GM19463 (cell line): ENCODE data around the gene BNIP3.

Experiments
- ATAC-seq: cut with Tn5 transposase; IDR thresholded peaks from one replicate; pipeline ENCODE4 v1.9.1; 2021; ENCODE audit warnings: mild to moderate bottlenecking, moderate library complexity; ENCODE audit not compliant: unreplicated experiment

BNIP3 gene

DNA sequence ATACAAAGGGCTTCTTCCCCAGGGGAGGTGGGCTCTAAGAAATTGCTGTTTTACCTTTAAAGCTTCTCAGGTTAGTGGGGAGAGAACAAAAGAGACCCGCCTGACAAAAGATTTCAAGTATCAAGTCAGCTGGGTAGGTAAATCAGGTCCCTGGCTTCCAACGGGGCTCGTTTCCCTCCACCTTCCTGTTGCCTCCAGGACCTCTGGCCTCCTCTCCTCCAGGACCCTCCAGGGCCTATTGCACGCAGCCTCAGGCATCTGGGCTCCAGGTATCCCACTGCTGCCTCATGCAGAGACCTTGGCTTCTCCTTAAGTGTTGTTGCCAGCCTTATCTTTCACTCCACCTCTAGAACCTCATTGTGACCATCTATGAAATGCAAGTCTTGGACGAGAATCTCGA is 2.9 kb downstream of the BNIP3 start:
- ATAC-seq: no peak

DNA sequence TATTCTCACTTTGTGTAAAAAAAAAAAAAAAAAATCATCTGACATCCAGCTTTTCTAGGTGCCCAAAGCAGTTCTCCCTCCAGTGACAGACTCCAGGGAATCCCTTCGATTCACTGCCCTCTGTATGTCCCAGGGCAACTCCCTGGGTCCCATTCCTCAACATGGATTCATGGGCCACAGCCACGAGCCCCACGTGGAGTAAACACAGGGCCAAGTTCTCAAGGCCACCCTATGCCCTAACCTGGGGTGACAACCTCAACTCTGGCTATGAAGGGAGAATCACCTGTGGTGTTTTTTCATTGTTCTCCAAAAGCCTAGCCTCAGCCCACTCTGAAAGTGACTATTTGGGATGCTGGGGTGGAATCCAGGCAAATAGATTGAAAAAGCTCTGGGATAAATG is 3.4 kb downstream of the BNIP3 start:
- ATAC-seq: no peak

DNA sequence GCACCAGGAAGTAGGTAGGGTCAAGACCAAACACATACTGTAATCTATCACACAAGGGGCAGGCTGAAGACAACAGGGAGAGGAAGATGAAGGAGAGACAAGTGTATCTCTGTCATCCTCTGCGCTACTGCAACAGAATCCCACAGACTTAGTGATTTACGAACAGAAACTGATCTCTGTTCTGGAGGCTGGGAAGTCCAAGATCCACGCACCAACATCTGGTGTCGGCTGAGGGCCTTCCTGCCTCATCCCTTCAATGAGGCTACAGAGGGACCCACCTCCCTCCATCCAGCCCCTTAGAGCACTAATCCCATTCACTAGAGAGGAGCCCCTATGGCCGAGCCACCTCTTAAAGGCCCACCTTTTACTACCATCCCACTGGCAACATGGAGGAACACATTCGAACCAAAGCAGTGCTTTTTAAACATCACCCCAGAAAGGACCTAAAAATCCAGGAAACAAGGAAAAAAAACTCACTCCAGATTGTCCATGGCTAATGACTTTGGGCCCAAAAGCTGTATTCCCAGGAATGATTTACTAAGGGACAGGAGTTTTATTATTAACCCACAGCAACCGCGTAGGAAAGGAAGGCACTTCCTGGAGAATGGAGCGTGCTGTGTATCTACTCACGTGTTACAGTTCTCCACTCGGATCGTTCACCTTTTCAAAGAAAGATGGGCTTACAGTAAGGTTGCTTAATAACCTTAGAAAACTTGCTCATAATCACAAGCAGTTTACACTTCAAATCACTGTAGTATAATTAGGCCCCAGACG is 4.2 kb downstream of the BNIP3 start:
- ATAC-seq: no peak

DNA sequence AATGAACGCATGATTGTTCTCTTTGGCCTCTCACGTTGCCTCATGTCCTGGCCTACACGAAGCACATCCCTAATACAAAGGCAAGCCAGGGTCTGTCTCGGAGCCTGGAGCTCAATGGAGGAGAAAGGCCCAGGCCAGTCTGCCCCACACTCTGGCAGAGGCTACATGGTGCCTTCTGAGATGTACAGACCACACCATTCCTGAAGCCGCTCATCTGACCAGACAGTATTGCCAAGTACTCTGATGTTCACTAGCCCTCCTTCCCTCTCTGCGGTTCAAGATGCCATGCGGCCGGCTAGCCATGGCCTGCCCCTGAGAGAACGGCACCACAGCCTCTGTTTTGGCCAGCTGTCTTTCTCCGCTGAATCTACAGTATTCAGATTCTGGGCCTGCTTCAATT is 5.9 kb downstream of the BNIP3 start:
- no peak for ATAC-seq

DNA sequence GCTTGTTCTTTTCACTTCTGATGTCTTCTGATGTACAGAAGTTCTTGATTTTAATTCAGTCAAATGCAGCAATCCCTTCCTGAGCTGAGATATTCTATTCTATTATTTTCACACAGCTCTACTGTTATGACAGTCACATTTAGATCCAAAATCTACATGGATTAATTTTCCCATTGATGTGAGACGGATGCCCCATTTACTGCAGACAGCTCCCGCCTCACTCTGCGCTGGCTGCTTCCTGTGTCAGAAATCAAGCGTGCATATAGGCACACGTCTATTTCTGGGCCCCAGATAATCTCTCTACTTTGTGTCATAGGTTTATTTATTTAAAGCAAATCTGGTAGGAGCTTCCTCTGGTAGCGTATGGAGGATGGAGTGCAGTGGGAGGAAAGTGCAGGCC is 6.7 kb downstream of the BNIP3 start:
- ATAC-seq: no peak

DNA sequence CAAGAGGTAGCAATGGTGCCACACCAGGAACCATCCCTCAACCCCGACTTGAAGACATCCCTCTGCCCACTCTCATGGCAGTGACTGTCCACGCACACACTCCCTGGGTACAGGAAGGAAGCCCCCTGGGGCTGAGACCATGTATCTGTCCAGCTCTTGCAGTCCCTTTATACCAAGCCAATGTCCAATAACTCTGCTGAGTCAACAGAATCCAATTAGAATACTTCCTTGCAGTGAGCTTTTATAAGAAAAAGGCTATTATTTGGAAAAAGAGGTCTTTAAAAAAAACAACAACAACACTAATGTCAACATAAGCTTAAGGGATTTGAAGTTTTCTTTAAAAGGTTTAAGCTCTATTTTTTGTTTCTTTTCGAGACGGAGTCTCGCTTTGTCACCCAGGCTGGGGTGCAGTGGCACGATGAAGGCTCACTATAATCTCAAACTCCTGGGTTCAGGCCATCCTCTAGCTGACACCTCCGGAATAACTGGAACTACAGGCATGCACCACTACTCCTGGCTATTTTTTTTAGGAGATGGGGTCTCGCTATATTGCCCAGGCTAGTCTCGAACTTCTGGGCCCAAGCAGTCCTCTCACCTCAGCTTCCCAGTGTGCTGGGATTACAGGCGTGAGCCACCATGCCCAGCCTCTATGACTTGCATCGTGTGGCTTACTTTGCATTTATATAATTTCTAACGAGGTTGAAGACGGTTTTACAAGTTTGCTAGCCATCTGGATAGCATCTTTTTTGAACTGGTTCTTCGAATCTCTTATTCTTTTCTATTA is 7.5 kb downstream of the BNIP3 start:
- no peak for ATAC-seq

DNA sequence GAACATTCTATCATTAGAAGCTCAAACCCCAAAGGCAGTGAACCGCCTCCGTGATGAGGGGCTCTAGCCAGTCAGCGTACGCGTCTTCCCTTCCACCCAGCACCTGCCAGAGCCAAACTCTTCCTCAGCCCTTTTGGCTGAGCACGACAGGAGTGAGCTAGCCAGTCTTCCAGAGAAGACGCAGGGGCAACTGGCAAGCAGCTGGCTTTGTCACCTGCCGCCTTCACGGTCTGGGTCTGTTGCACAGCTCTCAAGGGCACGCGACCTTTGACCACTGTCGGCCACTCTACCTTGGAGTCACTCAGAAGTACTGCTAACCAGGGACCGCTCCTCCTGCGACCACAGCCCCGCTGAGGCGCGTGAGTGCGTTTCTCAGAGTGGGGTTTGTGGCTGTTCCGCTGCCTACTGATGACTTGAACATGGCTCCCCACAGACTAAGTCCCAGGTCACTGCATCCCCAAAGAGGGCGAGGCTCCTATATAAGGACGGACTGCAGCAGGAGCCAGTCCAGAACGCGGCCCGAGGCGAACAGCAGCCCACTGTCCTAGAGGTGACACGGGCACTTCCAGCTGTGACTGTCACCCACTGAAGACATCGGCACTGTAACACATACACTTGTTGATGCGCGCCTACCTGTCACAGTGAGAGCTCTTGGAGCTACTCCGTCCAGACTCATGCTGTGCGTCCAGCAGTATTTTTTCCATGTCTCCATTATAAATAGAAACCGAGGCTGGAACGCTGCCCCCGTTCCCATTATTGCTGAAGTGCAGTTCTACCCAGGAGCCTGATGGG is 8.4 kb downstream of the BNIP3 start:
- ATAC-seq: no peak

DNA sequence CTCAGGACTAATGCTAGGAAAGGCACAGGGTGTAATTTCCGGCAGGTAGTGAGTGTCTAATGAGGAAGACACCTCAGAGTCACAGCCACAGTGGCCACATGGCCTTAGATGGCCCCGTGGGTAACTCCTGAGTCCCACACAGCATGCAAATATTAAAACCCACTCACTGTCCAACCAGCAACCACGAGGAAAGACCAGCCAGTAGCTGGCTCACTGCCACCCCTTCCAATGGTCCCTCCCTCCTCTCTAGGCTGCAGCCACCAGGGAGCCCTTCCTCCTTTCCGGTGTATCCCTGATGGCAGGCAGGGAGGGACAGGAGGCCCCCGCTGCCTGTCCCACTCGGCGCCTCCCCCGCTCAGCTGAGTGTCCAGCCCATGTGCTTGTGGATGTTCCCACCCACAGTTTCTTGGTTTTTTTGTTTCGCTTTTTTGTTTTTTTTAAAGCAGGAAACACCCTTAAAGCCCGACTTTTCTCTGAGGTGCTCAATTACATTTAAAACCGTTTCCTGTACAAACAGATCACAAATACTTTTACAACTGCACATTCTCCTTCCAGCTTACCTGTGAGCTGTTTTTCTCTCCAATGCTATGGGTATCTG is 9.2 kb downstream of the BNIP3 start:
- no peak for ATAC-seq

DNA sequence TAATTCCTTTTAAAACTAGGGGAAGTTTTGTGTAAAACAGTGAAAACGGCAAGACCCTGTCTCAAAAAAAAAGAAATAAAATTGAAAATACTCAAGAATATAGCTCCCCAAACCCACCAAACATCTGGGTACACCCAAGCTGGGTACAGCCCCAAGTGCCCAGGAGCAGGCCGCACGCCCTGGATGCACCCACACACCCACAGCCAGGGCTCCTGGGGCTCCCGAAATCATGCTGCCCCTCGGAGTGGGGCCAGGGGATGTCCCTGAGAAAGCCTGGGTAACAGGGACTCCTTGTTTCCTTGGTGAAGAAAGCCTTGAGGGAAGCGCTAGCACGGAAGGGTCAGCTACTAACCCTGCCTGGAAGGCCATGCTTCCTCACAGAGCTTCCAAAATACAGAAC is 10.1 kb downstream of the BNIP3 start:
- ATAC-seq: no peak

DNA sequence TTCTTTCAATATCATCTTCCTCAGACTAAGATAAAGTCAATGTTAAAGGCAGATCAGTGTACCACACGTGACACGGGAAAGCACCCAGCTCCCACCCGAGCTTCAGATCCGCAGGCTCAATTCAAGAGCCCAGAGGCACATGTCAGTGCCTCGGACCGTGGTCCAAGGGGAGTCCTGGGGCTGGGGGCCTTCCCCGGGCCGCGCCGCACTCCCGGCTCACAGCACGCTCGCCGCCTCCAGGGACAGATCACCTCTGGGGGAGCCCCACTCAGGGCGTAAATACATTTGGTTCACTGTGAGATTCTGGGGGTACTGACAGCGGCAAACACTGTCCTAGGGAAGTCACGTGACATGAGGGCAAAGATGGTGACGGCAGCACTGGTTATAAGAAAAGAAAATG is 10.8 kb downstream of the BNIP3 start:
- ATAC-seq: no peak

DNA sequence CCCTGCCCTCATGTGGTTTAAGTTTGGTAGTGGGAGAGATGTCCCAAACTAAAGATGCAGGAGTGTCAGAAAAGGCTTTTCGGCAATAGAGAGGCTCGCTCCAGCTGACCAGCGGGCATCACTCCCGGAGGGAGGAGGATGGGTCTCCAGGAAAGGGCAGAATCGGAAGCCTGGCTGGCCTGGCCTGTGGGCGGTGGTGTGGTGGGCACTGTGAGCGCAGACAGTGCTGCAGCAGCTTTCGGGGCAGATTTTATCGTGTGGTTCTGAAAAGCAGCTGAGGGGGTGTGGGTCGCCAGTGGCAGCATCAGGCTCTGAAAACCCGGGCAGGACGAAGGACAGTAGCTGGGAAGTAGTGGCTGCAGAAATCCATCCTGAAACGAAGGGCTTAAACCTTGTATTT is 12.8 kb downstream of the BNIP3 start:
- no peak for ATAC-seq

DNA sequence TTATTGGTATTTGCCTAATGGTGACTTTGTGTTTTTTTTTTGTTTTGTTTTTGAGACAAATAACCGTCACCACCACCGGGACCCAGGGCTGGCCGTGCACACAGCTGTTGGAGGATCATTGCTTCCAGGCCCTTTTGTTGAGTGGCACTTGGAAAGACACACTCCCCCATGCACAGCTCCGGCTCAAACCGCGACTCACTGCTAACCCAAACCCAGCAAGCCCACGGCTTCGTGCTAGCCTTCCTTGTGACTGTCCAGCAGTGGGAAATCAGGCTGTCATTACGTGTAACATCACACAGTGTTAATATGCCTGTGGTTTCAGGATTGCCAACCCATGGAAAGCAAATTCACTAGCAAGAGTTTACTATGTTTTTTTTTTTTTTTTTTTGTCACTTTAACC is 17.4 kb downstream of the BNIP3 start:
- no peak for ATAC-seq

DNA sequence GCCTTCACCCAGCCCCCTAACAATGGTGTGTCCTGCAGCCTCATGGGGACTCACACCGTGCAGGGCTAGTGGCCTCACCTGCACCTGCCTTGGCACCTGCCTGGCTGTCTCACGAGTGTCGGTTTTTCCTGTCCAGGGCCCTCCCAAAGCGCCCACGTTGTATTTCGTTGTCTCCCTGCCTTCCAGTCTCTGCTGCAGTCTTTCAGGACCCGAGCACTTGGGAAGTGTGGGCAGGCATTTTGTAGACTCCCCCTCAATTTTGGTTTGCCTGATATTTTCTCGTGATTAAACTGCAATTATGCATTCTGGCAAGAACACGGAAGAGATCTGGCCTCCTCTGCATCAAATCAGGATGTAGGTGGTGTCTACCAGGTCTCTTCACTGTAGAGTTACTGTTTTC is 17.9 kb downstream of the BNIP3 start:
- no peak for ATAC-seq

DNA sequence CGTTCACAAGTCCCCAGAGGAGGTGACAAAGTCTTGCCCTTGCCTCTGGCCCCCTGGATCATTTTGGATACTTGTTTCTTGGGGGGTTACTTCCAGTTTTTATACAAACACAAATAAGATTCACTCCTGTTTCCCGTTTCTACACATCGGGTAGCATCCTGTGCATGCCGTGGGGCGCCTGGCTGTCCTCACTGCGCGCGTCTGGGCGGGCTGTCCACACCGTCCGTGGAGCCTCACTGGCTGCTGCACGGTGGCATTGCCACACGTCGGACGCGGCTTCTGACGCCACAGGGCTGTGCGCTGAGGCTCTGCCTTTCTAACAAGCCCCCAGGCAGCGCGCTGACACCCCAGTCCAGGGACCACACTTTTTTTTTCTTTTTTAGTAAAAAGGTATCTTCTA is 18.4 kb downstream of the BNIP3 start:
- no peak for ATAC-seq

DNA sequence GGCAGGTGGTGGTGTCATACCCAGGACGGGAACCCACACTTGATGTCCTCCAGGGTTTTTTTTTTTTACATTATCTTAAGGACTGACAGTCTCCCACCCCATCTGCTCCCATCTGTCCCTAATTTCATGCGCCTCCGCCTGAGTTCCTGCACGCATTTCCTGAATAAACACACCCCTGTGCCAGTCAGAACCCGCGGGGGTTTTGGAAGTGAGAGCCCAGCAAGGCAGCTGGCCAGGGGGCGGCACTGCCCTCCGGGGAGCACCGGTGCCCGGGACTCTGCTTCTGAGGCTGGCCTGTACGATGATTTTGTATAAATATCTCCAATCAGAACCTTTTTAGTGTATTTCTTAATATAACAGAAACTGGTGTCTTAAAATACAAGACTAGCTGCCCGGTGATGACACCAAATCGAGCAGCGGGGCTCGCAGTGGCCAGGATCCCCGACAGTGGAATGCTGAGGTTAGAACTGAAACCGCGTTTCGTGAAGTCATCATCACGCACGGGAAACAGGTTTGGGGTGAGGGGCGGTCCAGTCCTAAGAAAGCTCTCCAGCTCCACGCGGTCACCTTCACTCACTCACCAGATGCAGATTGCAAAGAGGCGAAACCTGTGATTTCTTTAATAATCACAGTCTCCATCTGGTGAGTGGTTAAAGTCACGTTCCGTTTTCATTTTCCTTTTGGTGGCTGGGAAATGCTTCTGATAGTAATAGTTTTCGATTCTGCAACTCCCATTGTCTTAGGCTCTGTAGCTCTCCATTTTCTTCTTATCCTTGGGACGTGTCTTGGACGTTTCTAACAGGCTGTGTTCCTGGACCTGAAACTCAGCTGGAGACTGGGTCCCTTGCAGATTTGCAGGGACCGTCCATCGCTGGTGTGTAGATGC is 19.7 kb downstream of the BNIP3 start:
- no peak for ATAC-seq

DNA sequence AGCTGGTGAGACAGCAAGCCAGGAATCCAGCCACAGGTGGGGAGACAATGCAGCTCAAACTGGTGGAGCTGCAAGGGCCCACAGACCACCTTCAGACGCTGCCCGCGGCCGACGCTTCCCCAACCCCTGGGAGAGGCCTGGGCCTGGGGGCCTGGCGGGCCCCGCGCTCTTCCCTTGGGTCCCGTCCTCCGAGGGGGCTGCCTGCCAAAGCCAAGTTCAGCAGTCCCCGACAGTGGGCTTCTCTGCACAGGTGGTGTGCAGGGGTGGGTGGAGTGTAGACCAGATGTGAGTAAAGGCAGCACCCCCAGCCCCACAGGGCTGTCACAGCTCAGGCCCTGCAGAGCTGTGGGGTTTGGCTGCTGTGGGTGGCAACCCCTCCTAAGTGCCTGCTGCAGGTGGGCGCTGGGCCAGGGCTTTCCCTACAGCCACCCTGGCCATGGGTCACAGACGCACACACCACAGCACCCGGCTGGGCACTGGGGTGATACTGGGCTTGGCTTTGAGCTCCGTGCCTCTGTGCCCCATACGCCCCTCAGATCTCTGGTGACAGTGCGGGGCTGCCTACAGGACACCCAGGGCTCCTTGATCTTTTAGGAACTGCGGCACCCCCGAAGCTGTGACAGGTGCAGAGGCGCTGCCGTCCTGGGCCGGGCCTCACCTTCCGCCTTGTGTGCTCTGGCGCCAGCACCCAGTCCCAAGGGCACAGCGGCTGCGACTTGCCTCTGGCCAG is 20.5 kb downstream of the BNIP3 start:
- no peak for ATAC-seq

DNA sequence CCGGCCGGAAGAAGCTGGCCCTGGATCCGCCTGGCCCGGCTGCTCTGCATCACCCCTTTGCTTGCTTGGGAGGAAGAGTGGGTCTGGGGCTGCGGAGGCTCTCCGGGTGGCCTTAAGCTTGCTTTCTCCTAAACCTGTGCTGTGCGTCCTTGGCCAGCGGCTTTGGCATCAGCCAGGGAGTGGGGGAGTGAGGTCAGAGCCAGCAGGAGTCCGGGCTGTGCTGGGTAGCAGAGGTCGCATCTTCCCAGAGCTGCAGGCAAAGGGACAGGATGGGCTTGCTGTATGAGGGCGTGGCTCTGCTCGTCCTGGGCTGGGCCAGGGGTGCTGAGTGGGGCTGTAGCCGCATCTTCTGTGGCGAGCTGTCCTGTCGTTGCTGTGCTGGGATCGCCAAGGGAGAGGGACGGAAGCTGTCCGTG is 21.1 kb downstream of the BNIP3 start:
- ATAC-seq: no peak

DNA sequence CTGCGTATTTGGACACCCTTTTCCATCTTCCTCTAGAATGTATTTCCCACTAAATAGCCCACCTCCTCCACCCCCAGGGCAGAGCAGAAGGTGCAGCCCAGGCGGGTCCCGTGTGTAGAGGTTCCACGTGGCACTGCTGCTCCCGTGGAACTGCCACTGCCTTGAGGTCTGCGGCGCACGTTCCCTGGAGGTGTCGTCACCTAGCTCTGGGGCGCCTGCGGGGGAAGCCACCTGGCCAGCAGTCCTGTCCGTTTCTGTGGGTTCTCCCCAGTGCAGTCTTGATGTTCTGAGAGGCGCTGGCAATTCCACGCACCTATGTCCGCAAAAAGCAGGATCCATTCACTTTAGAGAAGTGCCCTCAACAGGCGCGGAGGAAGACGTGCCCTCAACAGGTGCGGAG is 21.9 kb downstream of the BNIP3 start:
- ATAC-seq: no peak

DNA sequence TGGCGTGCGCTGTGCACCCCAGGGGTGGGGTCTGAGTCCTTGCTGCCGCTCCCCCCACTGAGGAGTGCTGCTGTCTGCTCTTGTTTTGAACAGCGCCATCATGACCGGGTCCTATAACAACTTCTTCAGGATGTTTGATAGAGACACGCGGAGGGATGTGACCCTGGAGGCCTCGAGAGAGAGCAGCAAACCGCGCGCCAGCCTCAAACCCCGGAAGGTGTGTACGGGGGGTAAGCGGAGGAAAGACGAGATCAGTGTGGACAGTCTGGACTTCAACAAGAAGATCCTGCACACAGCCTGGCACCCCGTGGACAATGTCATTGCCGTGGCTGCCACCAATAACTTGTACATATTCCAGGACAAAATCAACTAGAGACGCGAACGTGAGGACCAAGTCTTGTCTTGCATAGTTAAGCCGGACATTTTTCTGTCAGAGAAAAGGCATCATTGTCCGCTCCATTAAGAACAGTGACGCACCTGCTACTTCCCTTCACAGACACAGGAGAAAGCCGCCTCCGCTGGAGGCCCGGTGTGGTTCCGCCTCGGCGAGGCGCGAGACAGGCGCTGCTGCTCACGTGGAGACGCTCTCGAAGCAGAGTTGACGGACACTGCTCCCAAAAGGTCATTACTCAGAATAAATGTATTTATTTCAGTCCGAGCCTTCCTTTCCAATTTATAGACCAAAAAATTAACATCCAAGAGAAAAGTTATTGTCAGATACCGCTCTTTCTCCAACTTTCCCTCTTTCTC is 26.0 kb downstream of the BNIP3 start:
- no peak for ATAC-seq
